ENCODE measurements around the gene PODNL1. TPM values are rescaled to one million over a fixed set of nuclear protein-coding genes. Genes with fewer than 3 reads are reported as not detected.

The PODNL1 gene
- total and polyA plus RNA-seq, 2 of the 13 experiments (the other 11 are each of a cell fraction or from before 2014, with no cell fraction given), result 0.18 TPM; not detected in 1

- TF ChIP-seq, protein P1, sequence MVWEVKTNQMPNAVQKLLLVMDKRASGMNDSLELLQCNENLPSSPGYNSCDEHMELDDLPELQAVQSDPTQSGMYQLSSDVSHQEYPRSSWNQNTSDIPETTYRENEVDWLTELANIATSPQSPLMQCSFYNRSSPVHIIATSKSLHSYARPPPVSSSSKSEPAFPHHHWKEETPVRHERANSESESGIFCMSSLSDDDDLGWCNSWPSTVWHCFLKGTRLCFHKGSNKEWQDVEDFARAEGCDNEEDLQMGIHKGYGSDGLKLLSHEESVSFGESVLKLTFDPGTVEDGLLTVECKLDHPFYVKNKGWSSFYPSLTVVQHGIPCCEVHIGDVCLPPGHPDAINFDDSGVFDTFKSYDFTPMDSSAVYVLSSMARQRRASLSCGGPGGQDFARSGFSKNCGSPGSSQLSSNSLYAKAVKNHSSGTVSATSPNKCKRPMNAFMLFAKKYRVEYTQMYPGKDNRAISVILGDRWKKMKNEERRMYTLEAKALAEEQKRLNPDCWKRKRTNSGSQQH (CRISPR knock-in tag; IDR thresholded peaks at IDR 0.05; ENCODE audit: low read depth), result no peak
- TF ChIP-seq SMAD3 (CRISPR knock-in tag; IDR thresholded peaks at IDR 0.05) (no peak), NFKB2 (CRISPR knock-in tag; IDR thresholded peaks at IDR 0.05; ENCODE audit: borderline replicate concordance) (peak; percentile 92; the same call in 1 of the 2 replicates), ZNF234 (CRISPR knock-in tag; conservative IDR thresholded peaks at IDR 0.05) (no peak), ZNF782 (CRISPR knock-in tag; IDR thresholded peaks at IDR 0.05; ENCODE audit: borderline replicate concordance) (no peak), SP1 (IDR thresholded peaks at IDR 0.05) (no peak), SP1 (CRISPR knock-in tag; IDR thresholded peaks at IDR 0.05) (peak; percentile 90), ZNF724P (CRISPR knock-in tag; IDR thresholded peaks at IDR 0.05; ENCODE audit: borderline replicate concordance) (peak; percentile 93), ZSCAN31 (CRISPR knock-in tag; IDR thresholded peaks at IDR 0.05; ENCODE audit: low read depth) (peak; percentile 91; the same call in 1 of the 2 replicates), TCF7 (IDR thresholded peaks at IDR 0.05; ENCODE audit: low read depth) (no peak), FIP1L1 (IDR thresholded peaks at IDR 0.05; ENCODE audit: borderline replicate concordance, insufficient read depth, low read depth, low read length) (no peak), ZNF576 (CRISPR knock-in tag; IDR thresholded peaks at IDR 0.05) (no peak; the same call in 1 of the 2 replicates), JUND (CRISPR knock-in tag; IDR thresholded peaks at IDR 0.05) (no peak), PCBP1 (IDR thresholded peaks at IDR 0.05; ENCODE audit: borderline replicate concordance, low read depth, low read length) (no peak), TERF1 (CRISPR knock-in tag; IDR thresholded peaks at IDR 0.05) (no peak), SIN3A (IDR thresholded peaks at IDR 0.05; ENCODE audit: borderline replicate concordance, low read depth, low read length) (peak; percentile 45; the same call in 1 of the 2 replicates), GTF3A (CRISPR knock-in tag; conservative IDR thresholded peaks at IDR 0.05) (no peak), ZNF7 (CRISPR knock-in tag; IDR thresholded peaks at IDR 0.05) (0 out of 2 replicates have a peak, but pooled peaks have one; percentile 13), ZNF317 (CRISPR knock-in tag; IDR thresholded peaks at IDR 0.05) (no peak; the same call in 1 of the 2 replicates), ZFP90 (CRISPR knock-in tag; IDR thresholded peaks at IDR 0.05; ENCODE audit: borderline replicate concordance) (peak; percentile 82; the same call in 1 of the 2 replicates), ZNF605 (CRISPR knock-in tag; IDR thresholded peaks at IDR 0.05) (peak; percentile 82), CHCHD3 (CRISPR knock-in tag; IDR thresholded peaks at IDR 0.05) (peak; percentile 79; the same call in 1 of the 2 replicates), ZFP37 (CRISPR knock-in tag; IDR thresholded peaks at IDR 0.05; ENCODE audit: borderline replicate concordance) (no peak), NR2F1 (CRISPR knock-in tag; IDR thresholded peaks at IDR 0.05) (no peak), CBX1 (IDR thresholded peaks at IDR 0.05; ENCODE audit: low read depth) (peak; percentile 83), ZNF615 (CRISPR knock-in tag; IDR thresholded peaks at IDR 0.05; ENCODE audit: borderline replicate concordance) (no peak; the same call in 1 of the 2 replicates), FOXK1 (CRISPR knock-in tag; IDR thresholded peaks at IDR 0.05; ENCODE audit: borderline replicate concordance, low read depth) (peak; percentile 70; the same call in 1 of the 2 replicates)
These were observed 32.3 kb downstream of the PODNL1 start, which contains the start of the genes BRME1 and CC2D1A (continued) for GRCh38 chr19:13905634-13906520.
